Type B pancreatic cell (in vitro differentiated cells): ENCODE data around the gene PCBP3. TPM values are rescaled to one million over a fixed set of nuclear protein-coding genes. Genes with fewer than 3 reads are reported as not detected.

Experiments used
- DNase-seq: peaks from one replicate; pipeline ENCODE4 v3.0.0; 2021; ENCODE audit warnings: mixed read lengths; ENCODE audit not compliant: unreplicated experiment; ENCODE audit errors: extremely low spot score
- H3K27ac Mint-ChIP-seq: 2 replicates; pipeline ENCODE4 v1.8.0; 2021; ENCODE audit warnings: mild to moderate bottlenecking, mixed read lengths
- H3K27me3 Mint-ChIP-seq: 2 replicates; pipeline ENCODE4 v1.8.0; 2021; ENCODE audit warnings: mixed read lengths
- H3K36me3 Mint-ChIP-seq: 2 replicates; pipeline ENCODE4 v1.8.0; 2021; ENCODE audit warnings: mixed read lengths
- H3K4me1 Mint-ChIP-seq: one replicate; pipeline ENCODE4 v1.8.0; 2021; ENCODE audit warnings: mixed read lengths; ENCODE audit not compliant: unreplicated experiment
- H3K4me3 Mint-ChIP-seq: 2 replicates; pipeline ENCODE4 v1.8.0; 2021; ENCODE audit warnings: mild to moderate bottlenecking, mixed read lengths
- H3K9me3 Mint-ChIP-seq: 2 replicates; pipeline ENCODE4 v1.8.0; 2021; ENCODE audit warnings: mixed read lengths
- CTCF ChIP-seq: fragments of 200-600 bp; sonication (generic); conservative IDR thresholded peaks from 2 replicates; pipeline ENCODE4 v1.5.0; 2021; ENCODE audit warnings: antibody characterized with exemption, mild to moderate bottlenecking
- total RNA-seq: library from RNA; stranded (reverse); gene quantifications from 2 replicates; pipeline ENCODE4 v1.2.1, GENCODE V29; 2021; ENCODE audit warnings: low replicate concordance

Gene PCBP3
- total RNA-seq, 1 donor from 2014 or later = 5.5 TPM

- no peak for TF ChIP-seq CTCF
- no peaks in the 10 kb centered on the region for H3K4me1 Mint-ChIP-seq
- no peak overlapping the region for H3K27ac Mint-ChIP-seq
- DNase-seq = no peak
- no peaks in the 10 kb centered on the region for H3K27me3 Mint-ChIP-seq
- no peaks in the 10 kb centered on the region for H3K36me3 Mint-ChIP-seq
- H3K4me3 Mint-ChIP-seq = no peak overlapping the region
- no peaks in the 10 kb centered on the region for H3K9me3 Mint-ChIP-seq
Observed at GRCh38 chr21:45990741-45991605, 347.4 kb downstream of the PCBP3 start.

DNA sequence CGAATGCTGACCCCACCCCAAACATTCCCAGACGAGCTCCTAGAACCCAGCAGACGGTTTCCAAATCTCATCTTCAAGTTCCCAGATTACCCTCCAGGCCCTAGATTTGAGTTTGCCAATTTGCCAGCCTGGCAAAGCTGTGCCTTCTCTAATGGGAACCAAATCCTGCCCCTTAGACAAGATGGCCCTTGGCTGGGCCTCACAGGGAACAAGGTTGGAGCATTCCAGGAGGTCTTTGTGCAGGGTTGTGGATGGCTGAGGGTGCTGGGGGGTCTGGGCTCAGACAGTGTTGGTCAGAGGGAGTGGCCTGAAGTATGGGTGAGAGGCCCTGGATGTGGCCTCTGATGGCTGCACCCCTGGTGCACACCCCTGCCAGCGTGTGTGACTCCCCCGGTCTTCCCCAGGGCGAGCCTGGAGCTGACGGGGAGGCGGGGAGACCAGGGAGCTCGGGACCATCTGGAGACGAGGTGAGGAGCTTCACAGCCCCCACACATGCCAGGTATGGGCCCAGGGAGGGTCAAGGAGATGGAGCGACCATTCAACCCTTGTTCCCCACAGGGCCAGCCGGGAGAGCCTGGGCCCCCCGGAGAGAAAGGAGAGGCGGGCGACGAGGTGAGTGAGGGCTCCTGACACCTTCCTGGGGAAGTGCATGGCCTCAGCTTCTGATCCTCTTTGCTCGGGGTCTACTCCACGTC, 348.2 kb downstream of the PCBP3 start:
- no peaks in the 10 kb centered on the region for H3K27me3 Mint-ChIP-seq
- no peak for TF ChIP-seq CTCF
- no peak overlapping the region for H3K4me3 Mint-ChIP-seq
- DNase-seq = no peak
- no peaks in the 10 kb centered on the region for H3K36me3 Mint-ChIP-seq
- no peaks in the 10 kb centered on the region for H3K4me1 Mint-ChIP-seq
- no peak overlapping the region for H3K27ac Mint-ChIP-seq
- no peaks in the 10 kb centered on the region for H3K9me3 Mint-ChIP-seq

Other genes with a start within 250 kb of the PCBP3 start
- gene COL18A1, start 238.6 kb upstream of the PCBP3 start, total RNA-seq = 150 and 168 TPM in 2 replicates
- 10.6 and 28.2 TPM in 2 replicates for gene SLC19A1, start 101.3 kb upstream of the PCBP3 start, total RNA-seq